ENCODE data around the gene SIK2.

DNA sequence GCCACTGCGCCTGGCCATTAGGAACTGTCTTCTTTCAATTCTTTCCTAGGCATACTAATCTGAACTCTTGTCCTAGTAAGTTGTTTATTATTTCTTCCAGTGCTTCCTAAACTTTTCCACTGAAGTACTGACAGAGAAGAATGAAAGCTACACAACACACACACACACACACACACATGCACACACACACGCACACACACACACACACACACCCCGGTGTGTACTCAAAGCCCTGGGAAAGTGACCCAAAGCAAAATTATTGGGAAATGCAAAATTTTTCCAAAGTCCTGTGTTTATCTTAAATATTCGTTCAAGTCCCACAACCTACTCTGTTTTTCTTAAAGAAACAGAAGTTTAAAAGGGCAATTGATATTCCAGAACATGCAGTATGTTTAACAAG lies 19.4 kb upstream of the SIK2 start:
- TF ChIP-seq, protein P1, sequence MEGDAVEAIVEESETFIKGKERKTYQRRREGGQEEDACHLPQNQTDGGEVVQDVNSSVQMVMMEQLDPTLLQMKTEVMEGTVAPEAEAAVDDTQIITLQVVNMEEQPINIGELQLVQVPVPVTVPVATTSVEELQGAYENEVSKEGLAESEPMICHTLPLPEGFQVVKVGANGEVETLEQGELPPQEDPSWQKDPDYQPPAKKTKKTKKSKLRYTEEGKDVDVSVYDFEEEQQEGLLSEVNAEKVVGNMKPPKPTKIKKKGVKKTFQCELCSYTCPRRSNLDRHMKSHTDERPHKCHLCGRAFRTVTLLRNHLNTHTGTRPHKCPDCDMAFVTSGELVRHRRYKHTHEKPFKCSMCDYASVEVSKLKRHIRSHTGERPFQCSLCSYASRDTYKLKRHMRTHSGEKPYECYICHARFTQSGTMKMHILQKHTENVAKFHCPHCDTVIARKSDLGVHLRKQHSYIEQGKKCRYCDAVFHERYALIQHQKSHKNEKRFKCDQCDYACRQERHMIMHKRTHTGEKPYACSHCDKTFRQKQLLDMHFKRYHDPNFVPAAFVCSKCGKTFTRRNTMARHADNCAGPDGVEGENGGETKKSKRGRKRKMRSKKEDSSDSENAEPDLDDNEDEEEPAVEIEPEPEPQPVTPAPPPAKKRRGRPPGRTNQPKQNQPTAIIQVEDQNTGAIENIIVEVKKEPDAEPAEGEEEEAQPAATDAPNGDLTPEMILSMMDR (IDR thresholded peaks at IDR 0.05): no peak
- TF ChIP-seq EZH2 (IDR thresholded peaks at IDR 0.05; ENCODE audit: borderline replicate concordance, insufficient read depth, low read depth, low read length, poor library complexity, severe bottlenecking): no peak
